ENCODE data around the gene GRAP. TPM values are rescaled to one million over a fixed set of nuclear protein-coding genes. Genes with fewer than 3 reads are reported as not detected.

GRAP gene
- total RNA-seq, 1 experiment from 2014 or later, result 0.55 TPM

DNA sequence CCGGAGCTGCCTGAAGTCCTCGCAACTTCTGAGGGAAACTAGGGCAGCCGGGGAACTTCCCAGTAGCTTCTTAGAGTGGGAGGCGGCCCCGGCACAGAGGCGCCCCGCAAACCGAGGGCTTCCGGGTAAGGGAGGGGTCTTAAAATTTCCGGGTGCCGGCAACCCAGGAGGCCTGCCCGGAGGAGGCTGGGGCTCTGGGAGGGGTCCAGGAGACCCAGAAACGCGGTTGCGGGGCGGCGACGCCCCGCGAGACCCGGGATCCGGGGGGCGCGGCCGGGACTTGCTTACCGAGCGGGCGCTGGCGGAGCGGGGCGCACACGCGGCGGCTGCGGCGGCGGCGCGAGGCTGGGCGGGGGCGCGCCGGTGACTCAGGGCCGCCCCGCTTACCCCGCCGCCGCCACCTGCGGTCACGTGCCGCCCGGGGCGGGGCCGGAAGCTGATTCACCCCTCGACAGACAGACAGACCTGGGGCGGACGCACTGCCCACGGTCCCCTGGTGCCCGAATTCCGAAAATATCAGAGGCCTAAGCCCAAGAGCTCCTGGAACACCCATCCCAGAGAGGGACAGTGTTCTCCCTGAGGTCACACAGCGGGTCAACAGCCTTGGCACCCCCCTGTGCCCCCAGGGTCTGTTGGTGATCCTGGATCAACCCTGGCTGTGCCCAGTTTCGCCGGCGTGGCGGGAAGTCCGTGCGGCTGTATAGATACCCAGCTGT is 42.2 kb downstream of the GRAP start, which contains the start of gene FAM83G:
Gene FAM83G (minus strand): TSS at position 344 of the 716 bp plus-strand sequence. CDS start 723 bp downstream, outside the sequence.
- peak within 1 kb of the TSS; percentile 77 for H3K4me2 ChIP-seq (ENCODE audit: insufficient read depth, insufficient read length, low read length)
- no peak within 1 kb of the TSS for H3K4ac ChIP-seq (ENCODE audit: low read depth, low read length)
- no peak within 1 kb of the TSS for H3K23ac ChIP-seq (ENCODE audit: insufficient read length, low read depth, low read length)
- TF ChIP-seq, protein P1, sequence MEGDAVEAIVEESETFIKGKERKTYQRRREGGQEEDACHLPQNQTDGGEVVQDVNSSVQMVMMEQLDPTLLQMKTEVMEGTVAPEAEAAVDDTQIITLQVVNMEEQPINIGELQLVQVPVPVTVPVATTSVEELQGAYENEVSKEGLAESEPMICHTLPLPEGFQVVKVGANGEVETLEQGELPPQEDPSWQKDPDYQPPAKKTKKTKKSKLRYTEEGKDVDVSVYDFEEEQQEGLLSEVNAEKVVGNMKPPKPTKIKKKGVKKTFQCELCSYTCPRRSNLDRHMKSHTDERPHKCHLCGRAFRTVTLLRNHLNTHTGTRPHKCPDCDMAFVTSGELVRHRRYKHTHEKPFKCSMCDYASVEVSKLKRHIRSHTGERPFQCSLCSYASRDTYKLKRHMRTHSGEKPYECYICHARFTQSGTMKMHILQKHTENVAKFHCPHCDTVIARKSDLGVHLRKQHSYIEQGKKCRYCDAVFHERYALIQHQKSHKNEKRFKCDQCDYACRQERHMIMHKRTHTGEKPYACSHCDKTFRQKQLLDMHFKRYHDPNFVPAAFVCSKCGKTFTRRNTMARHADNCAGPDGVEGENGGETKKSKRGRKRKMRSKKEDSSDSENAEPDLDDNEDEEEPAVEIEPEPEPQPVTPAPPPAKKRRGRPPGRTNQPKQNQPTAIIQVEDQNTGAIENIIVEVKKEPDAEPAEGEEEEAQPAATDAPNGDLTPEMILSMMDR (conservative IDR thresholded peaks at IDR 0.05), result no peak
- H2BK120ac ChIP-seq (ENCODE audit: low read depth, low read length, poor library complexity, severe bottlenecking), result no peak within 1 kb of the TSS
- peaks cover 9% of the 10 kb centered on the region for H3K79me1 ChIP-seq (ENCODE audit: insufficient read depth, low read depth, low read length, poor library complexity, severe bottlenecking)
- no peak within 1 kb of the TSS for H2BK12ac ChIP-seq (ENCODE audit: insufficient read length, low read depth, low read length)
- H2AK5ac ChIP-seq (ENCODE audit: insufficient read length, low read length), result no peak within 1 kb of the TSS
- peaks cover 12% of the 10 kb centered on the region for H3K23me2 ChIP-seq (ENCODE audit: insufficient read length, low read depth, low read length, poor library complexity, severe bottlenecking)
- Mint-ChIP-seq H3K27me3 (ENCODE audit: low read depth) (peaks cover 4% of the 10 kb centered on the region; the same call in 1 of the 2 replicates), H3K9me3 (peaks cover 3 to 8% of the 10 kb centered on the region in 2 experiments; a peak in 4 of 5 replicates), H3K36me3 (ENCODE audit: insufficient read depth in 1 of 3, low read depth in 3 of 3) (peaks cover 0 to 29% (median 21%) of the 10 kb centered on the region in 3 experiments; a peak in 6 of 7 replicates), H3K4me3 (peak within 1 kb of the TSS; percentile 93 to 96), H3K27ac (peak within 1 kb of the TSS in 2 of 3 experiments; percentile 94 to 98; a peak in 3 of 7 replicates), H3K4me1 (peaks cover 16 to 24% of the 10 kb centered on the region in 2 experiments)
- peak within 1 kb of the TSS; percentile 43 for H3K18ac ChIP-seq (ENCODE audit: insufficient read length, low read depth, low read length)
- no peaks in the 10 kb centered on the region for H3K9me3 ChIP-seq (ENCODE audit: control insufficient read depth, low read depth, low read length)
- no peak within 1 kb of the TSS for H2BK15ac ChIP-seq (ENCODE audit: low read depth, low read length)
- H2AFZ ChIP-seq (ENCODE audit: low read length), result no peak within 1 kb of the TSS
- H3T11ph ChIP-seq (ENCODE audit: low read length), result no peak within 1 kb of the TSS
- no peaks in the 10 kb centered on the region for H3K27me3 ChIP-seq (ENCODE audit: insufficient read depth, low read length)
- H3K27ac ChIP-seq (ENCODE audit: insufficient read length, low read depth, low read length), result no peak within 1 kb of the TSS
- H4K20me1 ChIP-seq (ENCODE audit: control insufficient read depth, insufficient read depth, insufficient read length), result no peaks in the 10 kb centered on the region
- H3K79me2 ChIP-seq (ENCODE audit: insufficient read depth, low read length), result peaks cover 4% of the 10 kb centered on the region; the same call in 1 of the 2 replicates
- no peak within 1 kb of the TSS for H2BK20ac ChIP-seq (ENCODE audit: low read depth, low read length, poor library complexity, severe bottlenecking)
- H3K14ac ChIP-seq (ENCODE audit: insufficient read depth, low read length), result peak within 1 kb of the TSS; percentile 70
- no peak within 1 kb of the TSS for H3K56ac ChIP-seq (ENCODE audit: insufficient read length, low read depth, low read length)
- no peak within 1 kb of the TSS for H2BK5ac ChIP-seq (ENCODE audit: insufficient read length, low read length)
- peak within 1 kb of the TSS; percentile 55 for H3K9ac ChIP-seq (ENCODE audit: extremely low read depth, insufficient read length, low read length)
- no peak within 1 kb of the TSS for H4K5ac ChIP-seq (ENCODE audit: insufficient read length, low read depth, low read length)
- DNase-seq, result peak; percentile 86
- no peak within 1 kb of the TSS for H4K8ac ChIP-seq (replicated peaks; ENCODE audit: insufficient read length, low read depth, low read length)
- no CpG with 5 or more reads among the region's 67 CpGs for WGBS (ENCODE audit: extremely low coverage, insufficient read length, low lambda C conversion rate)
- no peak within 1 kb of the TSS for H4K91ac ChIP-seq (ENCODE audit: insufficient read length, low read depth, low read length)
- H3K4me1 ChIP-seq (ENCODE audit: insufficient read depth, low read length), result no peaks in the 10 kb centered on the region; the same call in 1 of the 2 replicates

All from H9 (cell line).